DMS53 treated with DMSO at 0.1 percent for 48 hours (cell line): ENCODE results near the gene HMGXB4.

ENCODE experiments used
- DNase-seq: peaks from one replicate; lab custom pipeline; 2025; ENCODE audit not compliant: unreplicated experiment; lab: John Stamatoyannopoulos, UW

Gene HMGXB4

DNA sequence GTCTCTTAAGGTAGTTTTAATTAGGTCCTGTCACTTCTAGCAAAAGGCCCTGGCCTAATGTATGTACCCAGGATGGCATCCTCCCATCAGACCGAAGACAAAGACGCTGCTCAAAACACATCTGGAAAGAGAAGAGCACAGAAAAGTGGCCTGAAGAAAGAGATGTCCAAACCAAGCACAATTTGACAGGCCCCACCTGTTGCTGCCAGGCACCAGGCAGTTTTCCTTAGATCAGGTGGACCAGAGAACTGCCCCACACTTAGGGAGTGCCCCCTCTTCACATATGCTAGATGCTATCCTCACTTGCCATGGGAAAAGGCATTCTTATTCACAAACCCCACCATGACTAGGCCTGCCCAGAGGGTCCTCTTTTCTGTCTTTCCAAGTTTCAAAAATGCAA is 3.3 kb upstream of the HMGXB4 start:
- no peak for DNase-seq

DNA sequence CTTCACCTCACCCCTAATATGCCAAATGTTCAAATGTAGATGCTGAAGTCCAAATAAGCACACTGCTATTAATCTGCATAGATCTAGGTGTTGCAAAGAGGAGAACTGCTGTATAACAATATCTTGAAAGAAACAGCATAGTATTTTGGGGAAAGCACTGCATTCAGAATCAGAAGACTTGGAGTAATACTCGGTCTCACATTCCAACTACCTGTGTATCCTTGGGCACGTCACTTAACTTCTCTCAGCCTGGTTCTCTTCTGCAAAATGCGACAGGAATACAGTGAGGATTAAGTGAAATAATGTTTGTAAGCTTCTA is 332 bp upstream of the HMGXB4 start:
- no peak for DNase-seq

DNA sequence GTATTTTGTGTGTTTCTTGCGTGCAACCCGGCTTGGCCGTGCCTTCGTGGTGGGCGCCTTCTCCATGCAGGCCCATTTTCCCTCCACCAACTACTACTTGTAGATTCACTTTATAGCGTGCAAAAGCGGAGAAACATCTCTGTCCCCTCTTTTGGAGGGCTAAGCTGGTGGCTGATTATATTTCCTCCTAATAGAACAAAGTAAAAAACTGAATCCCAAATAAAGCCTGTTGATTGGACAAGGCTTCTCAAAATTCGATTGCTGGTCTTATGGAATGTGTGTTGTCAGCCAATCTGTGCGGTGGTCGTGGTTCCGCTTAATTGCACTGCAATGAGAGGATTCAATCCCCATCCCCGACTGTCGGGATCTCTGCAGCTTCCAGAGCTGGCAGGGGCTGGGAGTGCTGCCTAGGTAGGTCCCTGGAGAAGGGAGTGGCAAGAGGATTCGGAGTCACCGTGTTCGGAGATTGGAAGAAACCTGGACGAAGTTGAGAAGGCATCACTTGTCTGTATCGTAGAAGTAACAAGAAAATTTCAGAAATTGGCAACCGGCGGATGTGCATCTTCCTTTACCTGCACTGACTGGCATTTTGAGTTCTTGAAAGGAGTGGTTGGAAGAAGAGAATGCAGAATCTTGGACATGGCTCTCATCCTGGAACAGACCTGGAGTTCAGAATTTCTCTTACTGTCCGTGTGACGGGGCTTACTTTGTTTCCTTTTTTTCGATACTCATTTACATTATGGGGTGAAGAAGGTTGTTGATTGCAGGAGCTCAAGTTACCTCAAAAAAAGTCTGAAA is 1.1 kb downstream of the HMGXB4 start:
- no peak for DNase-seq

DNA sequence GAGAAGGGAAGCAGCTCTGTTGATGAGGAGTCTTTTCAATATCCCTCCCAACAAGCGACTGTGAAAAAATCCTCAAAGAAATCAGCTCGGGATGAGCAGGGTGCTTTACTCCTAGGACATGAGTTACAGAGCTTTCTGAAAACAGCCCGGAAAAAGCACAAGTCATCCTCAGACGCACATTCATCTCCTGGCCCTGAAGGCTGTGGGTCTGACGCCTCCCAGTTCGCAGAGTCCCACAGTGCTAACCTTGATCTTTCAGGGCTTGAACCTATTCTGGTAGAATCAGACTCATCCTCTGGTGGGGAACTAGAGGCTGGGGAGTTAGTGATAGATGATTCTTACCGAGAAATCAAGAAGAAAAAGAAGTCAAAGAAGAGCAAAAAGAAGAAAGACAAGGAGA is 7.7 kb downstream of the HMGXB4 start:
- DNase-seq: no peak

DNA sequence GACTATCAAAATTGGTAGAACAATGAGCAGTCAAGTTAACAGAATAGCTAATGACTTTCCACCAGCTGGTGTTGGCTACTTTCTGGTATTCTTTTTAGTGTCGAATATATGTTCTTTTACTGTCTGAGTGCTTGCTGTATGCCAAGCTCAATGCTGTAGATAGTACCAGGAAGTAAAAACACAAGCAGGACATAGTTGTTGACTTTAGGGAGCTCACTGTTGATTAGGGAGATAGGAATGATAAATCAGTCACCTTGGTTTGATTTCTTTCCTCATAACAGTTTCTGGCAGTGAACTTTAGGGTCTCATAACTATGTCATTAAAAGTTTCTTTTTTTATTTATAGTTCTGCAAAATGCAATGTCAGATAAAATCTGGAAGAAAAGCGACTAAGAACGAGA is 9.0 kb downstream of the HMGXB4 start:
- no peak for DNase-seq

DNA sequence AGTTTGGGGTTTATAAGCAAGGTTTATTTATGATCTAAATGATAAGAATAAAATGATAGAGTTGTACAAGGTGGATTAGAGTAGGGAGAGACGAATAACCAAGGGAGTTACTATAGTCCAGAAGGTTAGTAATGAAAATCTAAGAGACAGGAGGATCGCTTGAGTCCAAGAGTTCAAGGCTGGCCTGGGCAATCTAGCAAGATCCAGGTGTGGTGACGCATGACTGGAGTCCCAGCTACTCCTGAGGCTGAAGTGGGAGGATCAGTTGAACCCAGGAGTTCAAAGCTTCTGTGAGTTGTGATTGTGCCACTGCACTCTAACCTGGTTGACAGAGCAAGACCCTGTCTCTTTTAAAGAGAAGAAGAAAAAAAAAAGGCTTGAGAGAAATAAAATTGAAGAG is 12.3 kb downstream of the HMGXB4 start:
- no peak for DNase-seq

- DNase-seq: no peak
These were observed 17.0 kb downstream of the HMGXB4 start for GRCh38 chr22:35274154-35274871.

DNA sequence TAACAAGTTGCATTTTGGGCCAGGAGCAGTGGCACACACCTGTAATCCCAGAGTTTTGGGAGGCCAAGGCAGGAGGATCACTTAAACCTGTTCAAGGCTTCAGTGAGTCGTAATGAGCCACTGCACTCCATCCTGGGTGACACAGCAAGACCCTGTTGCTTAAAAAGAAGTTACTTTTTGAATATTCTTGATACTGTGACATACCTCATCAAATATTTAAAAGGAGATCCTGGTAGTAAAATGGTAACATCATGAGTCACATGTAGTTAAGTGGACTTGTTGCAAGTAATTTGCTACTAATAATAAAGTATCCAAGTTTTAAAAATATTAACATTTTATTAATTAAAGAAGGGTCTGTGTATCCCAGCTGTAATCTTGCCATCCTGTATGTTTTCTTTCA is 18.3 kb downstream of the HMGXB4 start:
- DNase-seq: no peak

DNA sequence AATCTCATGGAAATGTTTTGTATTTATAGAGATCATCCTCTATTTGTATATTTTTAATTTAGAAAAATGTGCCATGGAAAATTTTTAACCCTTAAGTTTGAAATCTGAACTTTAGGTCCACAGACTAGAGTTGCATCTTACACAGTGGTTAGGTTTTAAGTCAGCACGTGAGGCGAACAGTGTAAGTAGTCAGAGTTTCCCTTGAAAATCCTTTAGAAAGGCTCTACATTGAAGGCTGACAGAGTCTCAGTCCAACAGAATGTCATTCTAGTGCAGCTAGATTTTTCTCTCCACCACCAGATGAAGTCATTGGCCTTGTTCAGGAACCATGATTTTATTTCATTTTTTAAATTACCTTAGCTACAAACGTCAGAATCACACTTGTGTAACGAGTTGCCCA is 18.7 kb downstream of the HMGXB4 start:
- DNase-seq: no peak

DNA sequence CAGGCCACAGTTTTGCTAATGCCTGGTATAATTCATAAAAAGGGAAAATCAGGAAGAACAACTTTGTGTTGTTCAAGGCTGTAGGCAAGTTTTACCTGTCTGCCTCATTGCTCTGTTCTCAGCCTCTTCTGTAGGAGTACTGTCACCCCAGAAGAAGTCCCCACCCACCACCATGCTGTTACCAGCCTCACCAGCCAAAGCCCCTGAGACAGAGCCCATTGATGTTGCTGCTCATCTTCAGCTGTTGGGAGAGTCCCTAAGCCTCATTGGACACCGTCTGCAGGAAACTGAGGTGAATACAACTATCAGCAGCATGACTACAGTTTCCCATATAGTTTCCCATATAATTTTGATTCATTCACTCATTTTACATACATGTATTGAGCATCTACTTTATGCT is 30.8 kb downstream of the HMGXB4 start:
- no peak for DNase-seq

- no peak for DNase-seq
These were observed 35.5 kb downstream of the HMGXB4 start for GRCh38 chr22:35292786-35293185.

DNA sequence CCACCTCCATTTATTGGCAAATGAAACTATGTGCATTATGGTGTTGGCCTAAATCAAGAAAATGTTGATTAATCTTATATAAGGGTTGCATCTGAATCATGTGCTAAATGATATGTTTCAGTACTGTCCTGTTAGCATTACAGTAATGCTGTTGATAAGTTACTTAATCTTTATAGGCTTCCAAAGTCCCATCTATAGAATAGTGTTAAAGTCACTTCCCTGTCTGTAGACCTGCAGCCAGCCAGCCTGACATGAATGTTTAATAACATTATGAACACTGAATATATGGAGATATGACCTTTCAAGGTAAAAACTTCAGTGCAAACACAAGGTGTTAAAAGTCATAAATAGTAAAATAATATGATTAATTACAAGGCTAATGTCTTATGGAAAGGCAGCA is 38.8 kb downstream of the HMGXB4 start:
- no peak for DNase-seq

DNA sequence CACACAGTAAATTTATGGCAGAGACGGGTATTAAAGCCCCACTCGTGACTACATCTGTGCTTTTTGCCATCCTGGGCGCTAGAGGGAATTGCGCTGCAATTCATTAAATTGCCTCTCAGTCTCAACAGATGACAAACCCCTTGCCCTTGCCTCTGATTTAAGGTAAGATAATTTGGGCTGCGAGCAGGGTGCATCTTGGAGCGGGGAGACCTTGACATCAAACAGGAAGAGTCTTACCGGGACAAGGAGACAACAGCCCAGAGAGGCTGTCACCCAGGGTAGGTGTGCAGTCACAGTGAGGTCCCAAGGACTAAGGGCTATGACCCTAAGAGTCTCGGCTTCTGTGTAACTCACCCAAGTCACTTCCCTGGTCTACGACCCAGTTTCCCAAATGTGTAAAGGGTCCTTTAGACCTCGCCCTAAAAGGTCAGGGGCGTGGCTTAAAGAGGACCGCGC is 42.0 kb downstream of the HMGXB4 start:
- no peak for DNase-seq

DNA sequence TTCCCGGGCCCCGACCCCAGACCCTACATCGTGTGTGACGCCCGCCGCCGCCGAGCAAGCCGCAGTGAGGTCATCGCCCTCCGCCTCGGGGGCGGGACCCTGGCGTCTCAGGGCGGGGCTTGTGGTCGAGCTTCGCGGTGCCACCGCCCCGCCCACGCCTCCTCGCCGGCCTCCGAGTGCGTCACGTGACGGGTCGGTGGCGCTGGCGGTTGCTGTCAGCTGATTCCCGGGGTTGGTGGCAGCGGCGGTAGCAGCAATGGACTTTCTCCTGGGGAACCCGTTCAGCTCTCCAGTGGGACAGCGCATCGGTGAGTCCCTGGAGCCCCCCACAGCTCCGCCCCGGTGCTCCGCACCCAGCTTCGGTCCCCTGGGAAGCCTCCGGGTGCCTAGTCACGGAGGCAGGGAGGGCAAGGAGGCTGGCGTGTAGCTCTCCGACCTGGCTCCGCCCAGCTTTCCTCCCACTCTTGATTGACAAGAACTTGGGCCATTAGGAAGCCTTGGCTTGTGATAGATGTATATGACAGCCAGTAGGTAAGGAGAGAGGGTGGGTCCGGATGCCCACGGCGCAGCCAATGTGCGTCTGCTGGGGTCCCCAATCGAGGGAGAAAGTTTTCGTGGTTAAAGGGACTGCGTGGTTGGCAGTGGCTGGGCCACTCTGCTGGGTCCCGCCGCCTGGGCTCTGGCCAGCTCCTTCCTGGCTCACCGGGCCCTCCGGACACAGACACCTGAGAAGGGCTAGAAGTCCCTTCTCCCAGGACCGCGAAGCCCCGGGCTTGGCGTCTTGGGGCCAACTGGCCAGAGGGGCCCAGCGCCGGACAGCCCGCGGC is 42.6 kb downstream of the HMGXB4 start, which contains the start of gene TOM1:
TSS of gene TOM1 (plus strand) at position 222 of the 827 bp plus-strand sequence. CDS start at position 257, 35 bp downstream.
- peak; percentile 61 for DNase-seq

GRCh38 chr22:35301372-35301874 is 44.1 kb downstream of the HMGXB4 start:
- no peak for DNase-seq

GRCh38 chr22:35303029-35303624 is 45.8 kb downstream of the HMGXB4 start:
- DNase-seq: no peak

DNA sequence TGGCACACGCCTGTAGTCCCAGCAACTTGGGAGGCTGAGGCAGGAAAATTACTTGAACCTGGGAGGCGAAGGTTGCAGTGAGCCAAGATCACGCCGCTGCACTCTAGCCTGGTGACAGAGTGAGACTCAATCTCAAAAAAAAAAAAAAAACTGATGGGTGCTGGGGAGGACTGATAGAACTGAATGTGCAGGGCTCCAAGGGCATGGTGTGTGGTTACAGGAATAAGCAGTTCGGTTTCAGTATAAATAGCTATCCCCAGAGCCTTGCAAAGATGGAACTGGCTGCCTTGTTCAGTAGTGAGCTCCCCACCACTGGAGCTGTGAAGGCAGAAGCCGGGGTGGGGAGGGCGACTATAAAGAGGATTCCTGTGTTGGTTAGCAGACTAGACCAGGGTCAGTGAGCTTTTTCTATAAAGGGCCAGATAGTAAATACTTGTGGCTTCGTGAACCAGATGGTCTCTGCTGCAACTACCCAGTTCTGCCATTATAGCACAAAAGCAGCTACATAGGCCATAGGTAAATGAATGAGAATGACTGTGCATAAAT is 48.3 kb downstream of the HMGXB4 start:
- no peak for DNase-seq

GRCh38 chr22:35306350-35306967 is 49.2 kb downstream of the HMGXB4 start:
- DNase-seq: no peak

DNA sequence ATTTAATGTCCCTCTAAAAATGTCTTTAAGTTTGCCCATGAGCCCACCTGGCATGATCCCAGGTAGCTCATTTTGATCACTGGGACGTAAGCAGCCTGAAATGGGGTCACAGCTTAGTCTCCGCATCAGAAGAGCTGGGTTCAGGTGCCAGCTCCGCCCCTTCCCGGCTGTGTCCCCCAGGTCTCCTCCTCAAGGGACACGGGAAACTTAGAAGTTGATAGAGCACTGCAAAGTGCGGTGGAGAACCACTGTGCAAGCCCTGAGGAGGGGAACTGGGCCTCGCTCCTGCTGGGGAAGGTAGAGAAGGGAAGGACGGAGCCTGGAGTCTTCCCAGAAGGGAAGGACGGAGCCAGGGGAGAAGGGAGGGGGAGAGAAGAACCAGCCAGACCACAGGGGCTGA is 50.1 kb downstream of the HMGXB4 start:
- no peak for DNase-seq

DNA sequence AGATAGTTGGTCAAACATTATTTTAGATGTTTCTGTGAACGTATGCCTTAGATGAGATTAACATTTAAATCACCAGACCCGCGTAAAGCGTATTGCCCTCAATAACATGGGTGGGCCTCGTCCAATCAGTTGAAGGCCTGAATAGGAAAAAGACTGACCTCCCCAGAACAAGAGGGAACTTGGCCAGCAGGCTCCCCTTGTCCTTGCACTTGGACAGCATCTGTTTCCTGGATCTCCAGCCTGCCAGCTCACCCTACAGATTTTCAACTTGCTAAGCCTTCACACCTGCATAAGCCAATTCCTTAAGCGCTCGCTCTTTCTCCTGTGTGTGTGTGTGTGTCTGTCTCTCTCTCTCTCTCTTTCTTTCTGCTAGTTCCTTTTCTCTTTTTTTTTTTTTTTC is 50.6 kb downstream of the HMGXB4 start:
- no peak for DNase-seq
